Stimulated activated CD4-positive, alpha-beta T cell treated with anti-CD3 and anti-CD28 coated beads, Interleukin-12 subunit alpha, Interleukin-12 subunit beta, amount 100 ng/mL, for 4 hours (primary cell): Measurements from ENCODE around the gene CDA.
"Not testable (repeated sequence)": the region's sequence is repeated elsewhere in the genome, so short reads cannot be mapped to it uniquely, and the experiment has no call there.

Experiments
- DNase-seq: peaks from one replicate; pipeline ENCODE4 v3.0.0-alpha.2; 2020

Gene CDA

DNA sequence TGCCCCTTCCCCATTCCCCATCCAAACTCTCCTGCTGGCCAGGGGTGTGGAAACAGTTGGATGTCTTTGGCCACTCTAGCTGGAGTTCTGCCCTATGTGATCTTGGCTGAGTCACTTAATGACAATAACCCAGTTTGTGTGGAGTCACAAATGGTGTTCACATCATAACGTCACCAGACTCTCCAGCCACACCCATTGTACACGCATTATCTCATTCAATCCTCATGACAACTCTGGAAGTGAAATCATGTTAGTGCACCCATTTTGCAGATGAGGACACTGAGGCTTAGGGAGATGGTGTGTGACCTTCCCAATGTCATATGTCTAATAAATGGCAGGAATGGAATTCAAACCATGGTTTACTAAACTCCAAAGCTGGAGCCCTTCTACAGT lies 1.2 kb upstream of the CDA start:
- DNase-seq: no peak

DNA sequence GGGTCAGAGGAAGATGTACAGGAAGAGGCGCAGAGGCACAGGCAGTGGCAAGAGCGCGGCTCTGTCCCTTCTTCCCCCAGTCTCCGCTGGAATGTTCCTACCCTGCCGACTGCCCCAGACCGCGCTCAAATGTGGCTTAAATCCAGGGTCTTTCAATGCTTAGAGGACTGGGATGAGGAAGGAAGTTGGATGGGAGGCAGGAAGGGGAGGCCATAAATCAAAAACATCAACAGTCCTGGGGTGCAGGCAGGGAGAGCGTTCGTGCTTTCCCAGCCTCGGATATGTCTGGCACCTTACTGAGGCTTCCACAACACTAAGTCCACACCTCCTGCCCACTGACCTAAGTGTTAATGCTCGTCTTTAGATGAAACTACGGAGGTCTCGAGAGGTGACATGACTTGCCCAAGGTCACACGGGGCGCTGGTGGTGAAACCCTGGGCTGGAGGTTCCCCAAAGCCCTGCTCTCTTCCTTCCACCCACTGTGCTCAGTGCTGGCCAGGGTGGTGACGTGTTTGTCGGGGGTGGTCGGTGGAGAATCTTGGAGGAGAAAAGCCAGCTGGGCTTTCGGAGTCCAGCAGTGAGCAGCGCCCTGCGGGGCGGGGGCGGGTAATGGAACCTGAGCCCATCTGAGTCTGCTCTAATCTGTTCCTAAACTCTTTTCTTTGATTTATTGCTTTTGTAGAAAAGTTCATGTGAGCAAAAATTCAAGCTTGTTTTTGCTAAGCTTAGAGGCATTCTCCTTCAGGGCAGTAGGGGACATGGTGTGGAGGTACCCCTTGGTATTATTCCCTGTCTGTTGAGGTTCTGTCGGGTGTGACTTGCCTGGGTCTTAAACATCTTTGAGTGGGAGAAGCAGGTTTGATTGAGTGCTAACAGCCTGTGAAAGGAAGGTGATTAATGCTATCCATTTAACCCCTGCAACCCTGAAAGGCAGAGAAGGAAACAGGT lies 708 bp downstream of the CDA start:
- no peak for DNase-seq

DNA sequence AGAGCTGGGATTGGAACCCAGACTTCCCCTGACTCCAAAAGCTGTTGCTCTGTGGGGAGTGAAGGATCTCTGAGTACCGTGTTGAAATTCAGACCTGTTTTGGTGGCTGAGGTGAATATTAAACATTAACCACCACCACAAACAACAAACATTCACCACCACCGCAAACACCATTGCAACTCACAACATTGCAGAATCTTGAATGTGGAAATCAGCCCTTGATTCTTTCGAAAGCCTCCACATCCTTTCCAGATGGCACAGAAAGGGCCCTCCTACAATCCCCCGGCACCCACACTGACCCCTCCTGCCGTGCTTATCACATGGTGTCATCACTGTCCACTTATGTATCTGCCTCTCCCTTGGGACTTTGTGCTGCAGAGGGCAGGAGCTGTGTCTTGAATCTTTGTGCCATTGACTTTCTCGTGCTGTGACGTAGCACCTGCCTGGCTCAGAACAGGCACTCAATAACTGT lies 1.4 kb downstream of the CDA start:
- DNase-seq: no peak

DNA sequence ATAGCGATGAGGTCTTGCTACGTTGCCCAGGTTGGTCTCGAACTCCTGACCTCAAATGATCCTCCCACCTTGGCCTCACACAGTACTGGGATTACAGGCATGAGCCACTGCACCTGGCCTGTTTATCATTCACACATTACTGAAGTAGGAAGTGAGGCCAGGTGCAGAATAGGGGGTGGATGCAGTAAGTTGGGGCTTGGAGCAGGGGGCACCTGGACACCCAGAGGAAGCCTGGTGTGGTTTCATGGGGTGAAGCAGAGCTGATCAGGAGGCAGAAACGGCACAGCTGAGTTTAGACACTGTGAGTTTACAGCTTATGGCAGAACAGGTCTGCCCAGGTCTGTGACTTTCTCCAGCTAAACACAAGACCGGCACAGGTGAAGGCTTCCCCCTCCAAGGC lies 4.9 kb downstream of the CDA start:
- DNase-seq: no peak

DNA sequence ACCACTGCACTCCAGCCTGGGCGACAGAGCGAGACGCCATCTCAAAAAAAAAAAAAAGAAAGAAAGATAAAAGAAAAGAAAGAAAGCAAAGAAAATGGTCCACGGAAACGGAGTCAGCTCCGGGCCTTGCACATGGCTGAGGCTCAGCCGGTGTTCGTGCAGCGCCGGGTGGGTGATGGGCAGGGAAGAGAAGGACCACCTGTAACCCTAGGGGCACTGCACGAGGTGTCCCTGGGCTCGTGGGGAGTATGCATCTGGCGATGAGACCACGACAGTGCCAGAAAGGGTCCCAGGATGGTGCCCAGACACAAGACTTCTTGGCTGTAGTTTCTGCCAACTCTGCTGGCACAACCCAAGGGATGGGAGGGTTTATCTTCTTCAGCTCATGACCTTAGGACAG lies 5.8 kb downstream of the CDA start:
- no peak for DNase-seq

DNA sequence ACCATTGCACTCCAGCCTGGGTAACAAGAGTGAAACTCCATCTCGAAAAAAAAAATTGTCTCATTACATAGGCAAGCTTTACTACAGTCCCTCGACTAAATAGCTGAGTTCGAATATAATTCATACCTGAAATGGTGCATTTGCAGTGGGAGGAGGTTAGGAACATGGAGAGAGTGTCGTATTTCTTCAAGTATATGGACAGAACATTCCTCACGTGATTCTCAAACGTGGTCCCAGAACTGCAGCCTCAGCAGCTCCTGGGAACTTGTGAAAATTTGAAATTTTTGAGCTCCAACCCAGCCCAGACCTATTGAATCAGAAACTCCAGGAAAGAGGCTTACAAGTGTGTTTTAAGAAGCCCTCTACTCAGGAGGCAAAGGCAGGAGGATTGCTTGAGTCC lies 7.2 kb downstream of the CDA start:
- no peak for DNase-seq

DNA sequence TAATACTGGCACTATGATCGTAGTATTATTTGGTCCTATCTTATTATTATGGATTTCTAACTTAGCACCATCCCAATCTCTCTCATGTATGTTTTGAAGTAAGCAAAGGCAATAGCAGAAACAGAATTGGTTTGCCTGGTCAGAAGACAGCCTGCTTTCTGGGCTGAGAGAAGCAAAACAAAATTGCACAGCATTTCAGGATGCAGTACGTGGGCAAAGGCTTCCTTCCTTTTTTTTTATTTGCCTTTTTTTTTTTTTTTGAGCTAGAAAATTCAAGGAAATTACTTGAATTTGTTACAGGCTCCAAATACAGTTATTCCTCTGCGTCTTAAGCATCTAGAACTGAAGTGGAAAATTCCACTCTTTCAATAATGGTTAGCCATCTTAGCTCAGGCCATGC lies 8.8 kb downstream of the CDA start:
- no peak for DNase-seq

DNA sequence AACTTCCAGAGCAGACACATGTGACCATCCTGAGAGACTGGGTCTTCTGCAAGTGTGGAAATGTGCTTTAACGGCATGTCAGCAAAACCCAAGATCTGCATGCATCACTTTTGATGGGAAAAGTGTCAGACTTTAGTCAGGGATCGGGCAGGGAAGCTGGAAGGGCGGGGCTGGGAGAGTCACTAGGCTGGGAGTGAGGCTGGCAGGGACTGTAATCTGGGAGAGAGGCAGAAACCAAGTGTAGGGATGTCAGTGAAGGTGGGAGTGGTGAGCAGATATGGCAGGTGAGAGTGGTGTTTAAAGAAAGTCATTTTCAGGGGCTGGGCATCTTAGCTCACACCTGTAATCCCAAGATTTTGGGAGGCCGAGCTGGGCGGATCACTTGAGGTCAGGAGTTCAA lies 11.3 kb downstream of the CDA start:
- DNase-seq: no peak

DNA sequence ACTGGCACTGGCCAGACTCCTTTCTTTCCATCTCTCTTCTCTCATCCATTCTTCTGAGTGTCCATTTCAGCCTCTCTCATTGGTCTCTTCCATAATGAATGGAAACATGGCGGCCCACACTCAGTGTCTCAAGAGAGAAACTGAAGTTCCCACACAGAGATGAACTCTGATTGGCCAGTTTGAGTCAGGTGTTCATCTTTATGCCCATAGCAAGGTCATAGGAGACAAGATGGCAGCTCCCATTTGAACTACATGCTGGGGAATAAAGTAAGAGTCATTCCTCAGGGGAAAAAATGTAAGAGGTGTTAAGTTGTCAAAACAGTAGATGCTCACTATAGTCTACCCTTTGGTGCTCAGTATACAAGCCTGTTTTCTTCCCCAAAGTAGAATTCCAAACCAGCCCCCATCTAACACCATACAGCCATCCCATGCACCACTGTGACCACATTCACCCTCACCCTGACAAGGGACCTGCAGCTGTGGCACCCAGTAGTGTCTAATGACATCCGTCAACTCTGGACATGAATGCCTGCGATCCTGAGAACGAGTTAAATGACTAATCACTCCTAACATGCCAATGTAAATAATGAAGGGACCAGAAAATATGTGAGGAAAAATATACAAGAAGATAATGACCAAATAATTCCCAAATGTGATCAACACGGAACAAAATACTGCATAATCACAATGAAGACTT lies 12.4 kb downstream of the CDA start:
- no peak for DNase-seq

DNA sequence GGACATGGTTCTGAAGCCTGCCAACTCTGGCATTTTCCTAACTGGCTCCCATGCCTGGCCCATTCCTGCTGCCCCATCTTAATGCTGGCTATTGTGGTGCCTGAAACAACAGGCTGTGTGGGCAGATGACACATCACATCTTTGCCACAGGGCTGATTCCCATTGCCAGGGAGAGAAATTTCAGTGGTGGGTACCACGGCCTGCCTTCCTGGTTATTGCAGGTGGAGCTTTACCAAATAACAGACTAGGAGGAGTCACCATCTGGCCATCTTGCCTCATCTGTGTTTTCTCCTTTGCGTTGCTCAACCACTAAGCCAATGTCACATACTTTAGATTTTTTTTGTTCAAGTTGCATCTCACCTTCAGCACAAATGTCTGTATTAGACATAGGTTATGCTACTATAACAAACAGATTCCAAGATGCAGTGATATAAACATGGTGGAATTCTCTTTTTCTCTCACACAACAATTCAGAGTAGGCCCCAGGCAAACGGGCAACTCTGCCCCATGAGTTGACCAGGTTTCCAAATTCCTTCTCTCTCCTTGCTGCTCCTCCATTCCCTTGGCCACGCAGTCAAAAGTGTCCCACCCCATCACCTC lies 14.1 kb downstream of the CDA start:
- no peak for DNase-seq

GRCh38 chr1:20603504-20604464 lies 14.9 kb downstream of the CDA start:
- DNase-seq: no peak

GRCh38 chr1:20604678-20605077 lies 15.8 kb downstream of the CDA start:
- DNase-seq: no peak

DNA sequence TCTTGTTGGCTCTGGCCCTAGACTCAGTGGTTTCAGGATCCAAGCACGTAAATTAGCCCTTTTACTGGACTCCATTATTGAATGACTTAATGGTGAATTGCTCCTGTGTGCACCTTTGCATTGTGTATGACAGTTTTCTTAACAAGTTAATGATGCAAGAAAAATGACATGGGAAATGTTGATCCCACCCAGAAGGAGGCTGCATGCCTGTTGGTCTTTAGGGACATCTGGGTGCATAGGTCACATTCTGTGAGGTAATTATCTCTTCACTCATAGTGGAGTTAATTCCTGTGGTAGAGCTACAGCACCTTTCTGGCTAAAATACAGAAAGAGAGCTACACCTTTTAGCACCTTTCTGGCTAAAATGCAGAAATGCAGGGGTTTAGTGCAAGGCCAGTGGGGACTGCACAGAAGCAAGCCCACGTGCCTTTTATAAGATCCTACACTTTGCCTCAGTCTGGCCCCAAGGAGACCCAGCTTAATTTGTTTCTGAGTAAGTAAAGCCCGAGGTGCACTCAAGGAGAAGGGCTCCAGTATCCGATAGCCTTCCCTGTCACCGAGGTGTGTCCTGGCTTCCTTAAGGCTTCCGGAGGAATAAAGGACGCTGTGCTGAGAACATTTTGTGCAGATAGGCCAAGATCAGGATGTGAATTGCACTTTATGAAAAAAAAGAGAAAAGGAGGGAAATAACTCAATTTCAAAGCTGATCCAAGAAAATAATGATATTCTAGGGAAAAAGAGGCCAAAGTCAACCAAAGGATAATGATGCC lies 18.1 kb downstream of the CDA start:
- not testable (repeated sequence) for DNase-seq

DNA sequence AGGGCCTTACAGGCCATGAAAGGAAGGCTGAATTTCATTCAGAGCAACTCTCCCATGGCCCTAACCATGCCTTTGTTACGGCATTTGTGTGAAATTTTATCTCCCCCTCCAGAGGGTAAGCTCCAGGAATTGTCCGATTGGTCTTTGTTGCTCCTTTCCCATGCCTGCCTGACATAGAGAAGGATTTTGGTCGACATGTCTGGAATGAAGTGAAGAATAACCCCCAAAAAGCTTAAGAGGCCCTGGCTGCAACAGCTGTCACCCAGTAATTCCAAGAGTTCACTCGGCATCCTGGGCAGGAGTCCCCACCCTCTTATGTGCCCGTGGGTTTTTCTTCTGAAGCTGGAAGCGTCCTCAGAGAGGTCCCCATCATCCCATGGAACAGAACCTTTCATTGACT lies 20.6 kb downstream of the CDA start:
- no peak for DNase-seq

DNA sequence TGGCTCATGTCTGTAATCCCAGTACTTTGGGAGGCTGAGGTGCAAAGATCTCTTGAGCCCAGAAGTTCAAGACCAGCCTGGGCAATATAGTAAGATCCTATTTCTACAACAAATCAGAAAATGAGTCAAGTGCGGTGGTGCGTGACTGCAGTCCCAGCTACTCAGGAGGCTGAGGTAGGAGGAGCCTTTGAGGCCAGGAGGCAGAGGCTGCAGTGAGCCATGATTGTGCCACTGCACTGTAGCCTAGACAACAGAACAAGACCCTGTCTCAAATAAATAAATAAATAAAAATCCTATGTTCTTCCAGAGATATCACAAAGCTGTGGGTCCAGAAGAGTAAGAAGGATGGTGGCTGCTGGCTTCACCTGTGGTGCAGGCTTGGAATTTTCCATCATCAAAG lies 22.1 kb downstream of the CDA start:
- no peak for DNase-seq

GRCh38 chr1:20611652-20612051 lies 22.8 kb downstream of the CDA start:
- DNase-seq: no peak

GRCh38 chr1:20612221-20612746 lies 23.4 kb downstream of the CDA start:
- no peak for DNase-seq

DNA sequence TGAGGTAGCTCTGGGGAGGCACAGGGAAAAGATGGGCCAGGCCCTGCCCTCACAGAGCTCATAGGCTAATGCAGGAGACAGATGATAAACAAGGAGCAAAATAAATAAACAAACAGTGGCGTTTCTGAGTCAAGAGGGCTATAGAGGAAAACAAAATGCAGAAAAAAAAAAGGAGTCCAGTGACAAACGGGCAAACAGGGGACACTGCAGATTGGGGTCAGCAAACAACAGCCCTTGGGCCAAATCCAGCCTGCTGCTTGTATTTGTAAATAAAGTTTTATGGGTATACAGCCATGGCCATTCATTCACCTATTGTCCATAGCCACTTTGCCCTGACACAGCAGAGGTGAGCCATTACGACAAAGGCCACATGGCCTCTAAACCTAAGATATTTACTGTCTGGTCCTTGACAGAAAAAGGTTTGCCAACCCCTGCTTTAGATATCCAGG lies 25.3 kb downstream of the CDA start:
- no peak for DNase-seq

- DNase-seq: no peak
These were observed 27.3 kb downstream of the CDA start for GRCh38 chr1:20615946-20616846.

DNA sequence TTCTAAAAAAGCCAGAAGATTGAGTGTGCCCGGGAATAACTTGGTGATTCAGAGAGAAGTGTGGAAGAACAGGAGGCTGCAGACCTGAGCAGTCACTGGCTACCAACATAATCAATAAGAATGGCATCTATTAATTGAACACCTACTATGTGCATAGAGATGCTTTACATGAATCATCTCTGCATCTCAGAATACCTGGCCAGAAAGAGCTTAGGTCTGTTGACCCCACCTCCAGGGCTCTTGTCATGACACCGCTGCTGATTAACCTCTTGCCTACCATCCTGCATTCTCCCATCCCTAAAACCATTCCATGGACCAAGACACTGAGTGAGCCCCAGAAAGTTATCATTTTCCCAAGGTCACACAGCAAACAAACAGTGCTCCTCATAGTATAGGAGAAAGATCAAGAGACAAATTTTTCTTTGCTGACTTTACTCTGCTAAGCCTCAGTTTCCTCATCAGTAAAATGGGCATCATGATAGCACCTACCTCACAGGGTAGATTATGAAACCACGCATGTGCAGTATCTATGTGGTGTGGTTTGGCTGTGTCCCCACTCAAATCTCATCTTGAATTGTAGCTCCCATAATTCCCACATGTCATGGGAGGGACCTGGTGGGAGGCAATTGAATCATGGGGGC lies 28.1 kb downstream of the CDA start:
- DNase-seq: no peak
